NCI-H524 (cell line): Measurements from ENCODE around the gene OPN4.

Experiments
- DNase-seq, 2 experiments: peaks; one replicate each; lab custom pipeline; 2025; lab: John Stamatoyannopoulos, UW

OPN4 gene

GRCh38 chr10:86699991-86700840 is 45.9 kb downstream of the OPN4 start:
- no peak for DNase-seq

- no peak for DNase-seq
Observed at GRCh38 chr10:86700851-86701617, 46.7 kb downstream of the OPN4 start.

GRCh38 chr10:86703176-86703575 is 48.8 kb downstream of the OPN4 start:
- DNase-seq, result no peak

- no peak for DNase-seq
Observed at GRCh38 chr10:86705139-86705538, 50.8 kb downstream of the OPN4 start.

GRCh38 chr10:86705905-86706304 is 51.6 kb downstream of the OPN4 start:
- no peak for DNase-seq

- no peak for DNase-seq
Observed at GRCh38 chr10:86706401-86706841, 52.1 kb downstream of the OPN4 start.

GRCh38 chr10:86706977-86707376 is 52.6 kb downstream of the OPN4 start:
- no peak for DNase-seq

GRCh38 chr10:86707505-86707904 is 53.2 kb downstream of the OPN4 start:
- DNase-seq, result no peak

- no peak for DNase-seq
Observed at GRCh38 chr10:86708068-86708782, 53.9 kb downstream of the OPN4 start.

GRCh38 chr10:86708783-86709380 is 54.5 kb downstream of the OPN4 start:
- DNase-seq, result no peak

- DNase-seq, result no peak
Observed at GRCh38 chr10:86709396-86710185, 55.2 kb downstream of the OPN4 start.

- peak in 1 of 2 experiments; percentile 56 for DNase-seq
Observed at GRCh38 chr10:86710987-86711512, 56.7 kb downstream of the OPN4 start.

- peak in 1 of 2 experiments; percentile 9 for DNase-seq
Observed at GRCh38 chr10:86711513-86712316, 57.4 kb downstream of the OPN4 start.

- DNase-seq, result peak in 1 of 2 experiments; percentile 9
Observed at GRCh38 chr10:86712317-86712707, 58.0 kb downstream of the OPN4 start.

GRCh38 chr10:86715156-86715795 is 60.9 kb downstream of the OPN4 start:
- DNase-seq, result no peak

GRCh38 chr10:86715836-86716235 is 61.5 kb downstream of the OPN4 start:
- DNase-seq, result no peak
